ENCODE measurements around the gene SMPD3.

The SMPD3 gene

GRCh38 chr16:68389006-68389405, 59.3 kb downstream of the SMPD3 start:
- Histone ChIP-seq H3K4me1 (ENCODE audit: insufficient read depth, low read length) (peaks cover 9% of the 10 kb centered on the region), H3K4me3 (ENCODE audit: low read length) (no peak overlapping the region), H2AFZ (ENCODE audit: low read depth, low read length) (no peak overlapping the region), H3K36me3 (ENCODE audit: insufficient read depth, low read length) (no peaks in the 10 kb centered on the region), H3K27me3 (ENCODE audit: insufficient read depth, low read length) (no peaks in the 10 kb centered on the region), H3K9me3 (ENCODE audit: low read length) (no peaks in the 10 kb centered on the region)

DNA sequence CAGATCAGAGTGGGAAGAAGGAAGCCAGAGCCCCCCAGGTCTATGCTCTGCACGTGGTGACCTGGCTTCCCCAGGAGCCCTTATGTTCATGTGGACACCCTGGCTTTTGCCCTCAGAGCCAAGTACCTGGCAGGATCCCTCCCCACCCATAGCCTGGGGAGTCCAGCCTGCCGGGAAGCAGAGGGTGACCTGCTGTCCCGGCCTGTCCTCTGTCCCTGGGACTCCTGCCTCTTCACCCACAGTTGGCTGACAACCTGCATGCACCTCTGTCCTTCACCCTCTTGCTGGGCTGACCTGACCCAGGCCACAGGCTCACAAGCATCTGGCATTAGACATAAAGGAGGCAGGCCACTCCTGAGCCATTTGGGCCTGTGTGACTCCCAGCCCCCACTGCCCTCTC, 60.2 kb downstream of the SMPD3 start:
- Histone ChIP-seq H3K36me3 (ENCODE audit: insufficient read depth, low read length) (no peaks in the 10 kb centered on the region), H2AFZ (ENCODE audit: low read depth, low read length) (no peak overlapping the region), H3K9me3 (ENCODE audit: low read length) (no peaks in the 10 kb centered on the region), H3K4me1 (ENCODE audit: insufficient read depth, low read length) (peaks cover 11% of the 10 kb centered on the region), H3K4me3 (ENCODE audit: low read length) (no peak overlapping the region), H3K27me3 (ENCODE audit: insufficient read depth, low read length) (no peaks in the 10 kb centered on the region)

DNA sequence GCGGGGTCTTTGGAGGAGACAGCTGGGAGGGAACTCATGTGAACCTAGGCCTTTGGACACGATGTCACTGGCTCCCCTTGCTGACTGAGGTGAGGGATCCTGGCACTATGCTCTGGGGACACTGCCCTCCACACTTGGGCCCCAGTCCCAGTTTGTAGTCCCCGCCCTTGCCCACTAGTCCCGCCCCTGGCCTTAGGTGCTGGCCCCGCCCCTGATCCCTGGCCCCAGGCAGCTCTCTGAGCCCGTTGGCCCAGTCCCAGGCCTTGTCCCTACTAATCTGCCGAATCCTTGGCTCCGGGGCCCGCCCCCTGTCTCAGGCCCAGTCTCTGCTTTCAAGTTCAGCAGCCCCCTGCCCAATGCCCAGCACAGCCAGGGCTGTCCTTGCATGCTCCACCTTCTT, 61.0 kb downstream of the SMPD3 start:
- Histone ChIP-seq H3K36me3 (ENCODE audit: insufficient read depth, low read length) (no peaks in the 10 kb centered on the region), H3K4me1 (ENCODE audit: insufficient read depth, low read length) (peaks cover 11% of the 10 kb centered on the region), H3K27me3 (ENCODE audit: insufficient read depth, low read length) (no peaks in the 10 kb centered on the region), H3K4me3 (ENCODE audit: low read length) (no peak overlapping the region), H2AFZ (ENCODE audit: low read depth, low read length) (no peak overlapping the region), H3K9me3 (ENCODE audit: low read length) (no peaks in the 10 kb centered on the region)

GRCh38 chr16:68386628-68387027, 61.7 kb downstream of the SMPD3 start:
- Histone ChIP-seq H3K4me1 (ENCODE audit: insufficient read depth, low read length) (peaks cover 11% of the 10 kb centered on the region), H2AFZ (ENCODE audit: low read depth, low read length) (no peak overlapping the region), H3K4me3 (ENCODE audit: low read length) (no peak overlapping the region), H3K9me3 (ENCODE audit: low read length) (no peaks in the 10 kb centered on the region), H3K27me3 (ENCODE audit: insufficient read depth, low read length) (no peaks in the 10 kb centered on the region), H3K36me3 (ENCODE audit: insufficient read depth, low read length) (no peaks in the 10 kb centered on the region)

DNA sequence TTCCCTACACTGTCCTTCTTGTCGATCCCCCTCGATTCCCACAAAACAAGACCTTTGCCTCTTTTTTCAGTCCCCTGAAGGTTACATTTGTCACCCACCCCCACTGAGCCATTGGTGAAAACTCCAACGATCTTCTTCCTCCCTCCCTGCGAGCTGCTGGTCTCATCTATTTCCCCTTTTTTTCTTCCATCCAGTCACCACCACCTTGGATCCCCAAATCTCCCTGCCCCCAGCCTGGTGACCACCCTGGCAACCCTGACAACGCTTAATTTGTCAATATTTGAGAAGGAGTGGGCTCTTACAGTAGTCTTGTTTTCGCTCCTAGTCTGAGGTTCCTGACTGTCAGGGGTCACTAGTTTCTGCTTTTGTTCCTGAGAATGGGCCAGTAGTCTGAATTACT, 62.9 kb downstream of the SMPD3 start:
- H3K9me3 ChIP-seq (ENCODE audit: low read length): no peaks in the 10 kb centered on the region
- no peaks in the 10 kb centered on the region for H3K36me3 ChIP-seq (ENCODE audit: insufficient read depth, low read length)
- peaks cover 11% of the 10 kb centered on the region for H3K4me1 ChIP-seq (ENCODE audit: insufficient read depth, low read length)
- H3K27me3 ChIP-seq (ENCODE audit: insufficient read depth, low read length): no peaks in the 10 kb centered on the region
- no peak overlapping the region for H2AFZ ChIP-seq (ENCODE audit: low read depth, low read length)
- no peak overlapping the region for H3K4me3 ChIP-seq (ENCODE audit: low read length)

- peaks cover 4% of the 10 kb centered on the region for H3K27me3 ChIP-seq (ENCODE audit: insufficient read depth, low read length)
- no peak overlapping the region for H3K4me3 ChIP-seq (ENCODE audit: low read length)
- H3K36me3 ChIP-seq (ENCODE audit: insufficient read depth, low read length): no peaks in the 10 kb centered on the region
- no peaks in the 10 kb centered on the region for H3K9me3 ChIP-seq (ENCODE audit: low read length)
- no peak overlapping the region for H2AFZ ChIP-seq (ENCODE audit: low read depth, low read length)
- peaks cover 11% of the 10 kb centered on the region for H3K4me1 ChIP-seq (ENCODE audit: insufficient read depth, low read length)
Observed at GRCh38 chr16:68384288-68385161, 63.8 kb downstream of the SMPD3 start.

DNA sequence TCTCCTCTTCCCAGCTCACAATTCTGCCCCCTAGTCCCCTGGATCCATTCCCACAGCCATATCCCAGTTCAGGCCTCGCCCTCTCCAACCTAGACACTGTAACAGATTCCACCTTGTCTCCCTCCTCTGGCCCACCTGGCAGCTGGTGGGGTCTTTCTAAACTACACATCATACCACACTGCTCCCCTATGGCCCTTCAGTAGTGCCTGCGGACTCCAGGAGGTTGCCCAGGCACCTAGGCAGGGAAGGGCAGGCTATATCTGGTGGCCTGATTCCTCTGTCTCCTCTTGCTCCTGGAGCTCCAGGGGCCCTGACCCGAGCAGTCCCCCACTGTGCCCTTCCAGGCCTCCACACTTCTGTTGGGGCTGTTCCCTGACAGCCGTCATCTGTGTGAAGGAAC, 64.5 kb downstream of the SMPD3 start:
- peaks cover 11% of the 10 kb centered on the region for H3K4me1 ChIP-seq (ENCODE audit: insufficient read depth, low read length)
- H2AFZ ChIP-seq (ENCODE audit: low read depth, low read length): no peak overlapping the region
- no peak overlapping the region for H3K4me3 ChIP-seq (ENCODE audit: low read length)
- H3K36me3 ChIP-seq (ENCODE audit: insufficient read depth, low read length): no peaks in the 10 kb centered on the region
- no peaks in the 10 kb centered on the region for H3K9me3 ChIP-seq (ENCODE audit: low read length)
- H3K27me3 ChIP-seq (ENCODE audit: insufficient read depth, low read length): peaks cover 4% of the 10 kb centered on the region

- Histone ChIP-seq H3K9me3 (ENCODE audit: low read length) (no peaks in the 10 kb centered on the region), H2AFZ (ENCODE audit: low read depth, low read length) (no peak overlapping the region), H3K4me1 (ENCODE audit: insufficient read depth, low read length) (peaks cover 20% of the 10 kb centered on the region), H3K27me3 (ENCODE audit: insufficient read depth, low read length) (peaks cover 6% of the 10 kb centered on the region), H3K4me3 (ENCODE audit: low read length) (no peak overlapping the region), H3K36me3 (ENCODE audit: insufficient read depth, low read length) (no peaks in the 10 kb centered on the region)
Observed at GRCh38 chr16:68382296-68382718, 66.0 kb downstream of the SMPD3 start.

DNA sequence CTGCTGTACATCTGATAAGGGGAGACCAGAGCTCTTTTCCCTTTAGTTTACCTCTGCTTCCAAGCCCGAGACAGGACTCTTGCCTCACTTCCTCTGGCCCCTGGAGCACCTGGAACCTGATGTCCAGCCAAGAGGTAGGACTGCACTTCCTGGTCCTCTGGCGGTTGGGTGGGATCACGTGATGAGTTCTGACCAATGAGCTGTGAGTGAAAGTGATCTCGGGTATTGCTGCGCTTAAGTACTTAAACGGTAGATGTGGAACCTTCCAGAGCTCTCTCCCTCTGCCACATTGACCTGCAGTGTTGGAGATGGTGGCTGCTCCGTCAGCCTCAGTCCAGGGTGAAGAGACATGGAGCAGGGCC, 67.0 kb downstream of the SMPD3 start:
- H3K9me3 ChIP-seq (ENCODE audit: low read length): no peaks in the 10 kb centered on the region
- no peak overlapping the region for H3K4me3 ChIP-seq (ENCODE audit: low read length)
- peaks cover 6% of the 10 kb centered on the region for H3K27me3 ChIP-seq (ENCODE audit: insufficient read depth, low read length)
- peaks cover 21% of the 10 kb centered on the region for H3K4me1 ChIP-seq (ENCODE audit: insufficient read depth, low read length)
- no peaks in the 10 kb centered on the region for H3K36me3 ChIP-seq (ENCODE audit: insufficient read depth, low read length)
- no peak overlapping the region for H2AFZ ChIP-seq (ENCODE audit: low read depth, low read length)

GRCh38 chr16:68380676-68381362, 67.5 kb downstream of the SMPD3 start:
- peaks cover 21% of the 10 kb centered on the region for H3K4me1 ChIP-seq (ENCODE audit: insufficient read depth, low read length)
- peaks cover 6% of the 10 kb centered on the region for H3K27me3 ChIP-seq (ENCODE audit: insufficient read depth, low read length)
- H2AFZ ChIP-seq (ENCODE audit: low read depth, low read length): no peak overlapping the region
- H3K4me3 ChIP-seq (ENCODE audit: low read length): no peak overlapping the region
- no peaks in the 10 kb centered on the region for H3K36me3 ChIP-seq (ENCODE audit: insufficient read depth, low read length)
- no peaks in the 10 kb centered on the region for H3K9me3 ChIP-seq (ENCODE audit: low read length)

DNA sequence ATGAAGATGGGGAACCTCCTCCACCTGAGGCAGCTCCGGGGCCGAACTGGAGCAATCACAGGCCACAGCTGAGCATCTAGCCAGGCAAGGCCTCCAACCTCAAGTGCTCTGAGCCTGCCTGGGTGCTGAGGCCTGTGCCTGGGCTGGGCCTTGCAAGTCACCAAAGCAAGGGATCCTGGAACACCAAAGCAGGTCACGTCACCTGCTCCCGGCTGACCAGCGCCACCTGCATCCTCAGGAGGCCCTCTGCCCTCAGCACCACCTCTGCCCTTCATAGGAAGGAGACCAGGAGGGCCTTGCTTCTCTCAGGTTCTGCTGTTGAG, 68.0 kb downstream of the SMPD3 start:
- Histone ChIP-seq H3K4me3 (ENCODE audit: low read length) (no peak overlapping the region), H3K4me1 (ENCODE audit: insufficient read depth, low read length) (peaks cover 24% of the 10 kb centered on the region), H3K36me3 (ENCODE audit: insufficient read depth, low read length) (no peaks in the 10 kb centered on the region)

GRCh38 chr16:68379472-68380347, 68.6 kb downstream of the SMPD3 start:
- H3K4me3 ChIP-seq (ENCODE audit: low read length): no peak overlapping the region
- H3K4me1 ChIP-seq (ENCODE audit: insufficient read depth, low read length): peaks cover 21% of the 10 kb centered on the region
- H2AFZ ChIP-seq (ENCODE audit: low read depth, low read length): no peak overlapping the region
- H3K27me3 ChIP-seq (ENCODE audit: insufficient read depth, low read length): peaks cover 6% of the 10 kb centered on the region
- H3K9me3 ChIP-seq (ENCODE audit: low read length): no peaks in the 10 kb centered on the region
- no peaks in the 10 kb centered on the region for H3K36me3 ChIP-seq (ENCODE audit: insufficient read depth, low read length)

More for the DNA sequence above, 68.0 kb downstream of the SMPD3 start:
- peaks cover 6% of the 10 kb centered on the region for H3K27me3 ChIP-seq (ENCODE audit: insufficient read depth, low read length)
- H2AFZ ChIP-seq (ENCODE audit: low read depth, low read length): no peak overlapping the region
- no peaks in the 10 kb centered on the region for H3K9me3 ChIP-seq (ENCODE audit: low read length)
